Astrocyte (in vitro differentiated cells and primary cell): Measurements from ENCODE around the gene PDLIM5. TPM values are rescaled to one million over a fixed set of nuclear protein-coding genes. Genes with fewer than 3 reads are reported as not detected.

Experiments
- DNase-seq: peaks from one replicate; pipeline ENCODE4 v3.0.0-alpha.2; 2010; ENCODE audit warnings: low read depth
- FAIRE-seq: peaks from 2 replicates; lab custom pipeline; 2011; peaks lifted over from hg19 to GRCh38; lab: Jason Lieb, UNC
- H2AFZ ChIP-seq: 2 replicates; pipeline ENCODE4 v1.6.0; 2012; ENCODE audit warnings: low read depth, low read length, inconsistent platforms
- H3K27ac ChIP-seq: 2 replicates; pipeline ENCODE4 v1.5.1; 2011; ENCODE audit warnings: low read depth, low read length, inconsistent platforms
- H3K27me3 ChIP-seq: 2 replicates; pipeline ENCODE4 v1.6.0; 2011; ENCODE audit warnings: low read length, inconsistent platforms; ENCODE audit not compliant: insufficient read depth
- H3K36me3 ChIP-seq: 2 replicates; pipeline ENCODE4 v1.5.1; 2011; ENCODE audit warnings: low read length, inconsistent platforms; ENCODE audit not compliant: insufficient read depth
- H3K4me1 ChIP-seq: 2 replicates; pipeline ENCODE4 v1.5.1; 2011; ENCODE audit warnings: low read length, inconsistent platforms; ENCODE audit not compliant: insufficient read depth
- H3K4me2 ChIP-seq: 2 replicates; pipeline ENCODE4 v1.6.0; 2012; ENCODE audit warnings: low read length, inconsistent platforms
- H3K4me3 ChIP-seq: 2 replicates; pipeline ENCODE4 v1.5.1; 2011; ENCODE audit warnings: low read depth, mild to moderate bottlenecking, low read length, inconsistent platforms; ENCODE audit not compliant: insufficient read depth
- H3K79me2 ChIP-seq: 2 replicates; pipeline ENCODE4 v1.6.0; 2012; ENCODE audit warnings: mild to moderate bottlenecking, low read length, inconsistent platforms; ENCODE audit not compliant: insufficient read depth
- H3K9ac ChIP-seq: 2 replicates; pipeline ENCODE4 v1.6.0; 2012; ENCODE audit warnings: mild to moderate bottlenecking, low read length, inconsistent platforms
- H3K9me3 ChIP-seq: 2 replicates; pipeline ENCODE4 v1.5.1; 2012; ENCODE audit warnings: low read depth, mild to moderate bottlenecking, low read length, inconsistent platforms; ENCODE audit not compliant: insufficient read depth
- H4K20me1 ChIP-seq: 2 replicates; pipeline ENCODE4 v1.6.0; 2012; ENCODE audit warnings: low read length, inconsistent platforms; ENCODE audit not compliant: insufficient read depth
- H3K27ac Mint-ChIP-seq: one replicate; pipeline ENCODE4 v1.8.0; 2021; ENCODE audit warnings: mild to moderate bottlenecking, mixed read lengths; ENCODE audit not compliant: unreplicated experiment
- H3K27me3 Mint-ChIP-seq: one replicate; pipeline ENCODE4 v1.8.0; 2021; ENCODE audit warnings: low read depth, mixed read lengths; ENCODE audit not compliant: unreplicated experiment
- H3K36me3 Mint-ChIP-seq: one replicate; pipeline ENCODE4 v1.8.0; 2021; ENCODE audit warnings: low read depth, mixed read lengths; ENCODE audit not compliant: unreplicated experiment
- H3K4me1 Mint-ChIP-seq: one replicate; pipeline ENCODE4 v1.8.0; 2021; ENCODE audit warnings: low read depth, mixed read lengths; ENCODE audit not compliant: unreplicated experiment
- H3K4me3 Mint-ChIP-seq: one replicate; pipeline ENCODE4 v1.8.0; 2021; ENCODE audit warnings: mild to moderate bottlenecking, moderate library complexity, mixed read lengths; ENCODE audit not compliant: unreplicated experiment
- H3K9me3 Mint-ChIP-seq: one replicate; pipeline ENCODE4 v1.8.0; 2021; ENCODE audit warnings: mild to moderate bottlenecking, mixed read lengths; ENCODE audit not compliant: unreplicated experiment
- EZH2 ChIP-seq: IDR thresholded peaks from 2 replicates; pipeline ENCODE4 v1.6.1; 2012; ENCODE audit warnings: mild to moderate bottlenecking, low read length, inconsistent platforms; ENCODE audit not compliant: insufficient read depth
- total RNA-seq: library from RNA; stranded (reverse); gene quantifications from 2 replicates; pipeline ENCODE4 v1.2.1, GENCODE V29; 2021
- TF ChIP-seq, protein P1 (sequence below): IDR thresholded peaks from 2 replicates; pipeline ENCODE4 v1.5.1; 2011; ENCODE audit warnings: low read depth, mild to moderate bottlenecking, inconsistent platforms, low read length, moderate library complexity; ENCODE audit not compliant: insufficient read depth

PDLIM5 gene
- total RNA-seq, 1 donor from 2014 or later: 181 TPM

GRCh38 chr4:94588896-94589693 lies 137.4 kb downstream of the PDLIM5 start:
- Histone ChIP-seq H3K79me2 (peaks cover 2% of the 10 kb centered on the region), H4K20me1 (peaks cover 9% of the 10 kb centered on the region), H3K27me3 (no peaks in the 10 kb centered on the region), H3K27ac (no peak overlapping the region), H2AFZ (no peak overlapping the region), H3K4me1 (no peaks in the 10 kb centered on the region), H3K9ac (no peak overlapping the region), H3K4me2 (no peak overlapping the region), H3K9me3 (no peaks in the 10 kb centered on the region), H3K36me3 (peaks cover 47% of the 10 kb centered on the region), H3K4me3 (no peak overlapping the region)
- Mint-ChIP-seq H3K27ac (no peak overlapping the region), H3K9me3 (no peaks in the 10 kb centered on the region), H3K4me1 (no peaks in the 10 kb centered on the region), H3K4me3 (no peak overlapping the region), H3K27me3 (no peaks in the 10 kb centered on the region), H3K36me3 (peaks cover 24% of the 10 kb centered on the region)
- no peak for FAIRE-seq
- TF ChIP-seq, protein P1, sequence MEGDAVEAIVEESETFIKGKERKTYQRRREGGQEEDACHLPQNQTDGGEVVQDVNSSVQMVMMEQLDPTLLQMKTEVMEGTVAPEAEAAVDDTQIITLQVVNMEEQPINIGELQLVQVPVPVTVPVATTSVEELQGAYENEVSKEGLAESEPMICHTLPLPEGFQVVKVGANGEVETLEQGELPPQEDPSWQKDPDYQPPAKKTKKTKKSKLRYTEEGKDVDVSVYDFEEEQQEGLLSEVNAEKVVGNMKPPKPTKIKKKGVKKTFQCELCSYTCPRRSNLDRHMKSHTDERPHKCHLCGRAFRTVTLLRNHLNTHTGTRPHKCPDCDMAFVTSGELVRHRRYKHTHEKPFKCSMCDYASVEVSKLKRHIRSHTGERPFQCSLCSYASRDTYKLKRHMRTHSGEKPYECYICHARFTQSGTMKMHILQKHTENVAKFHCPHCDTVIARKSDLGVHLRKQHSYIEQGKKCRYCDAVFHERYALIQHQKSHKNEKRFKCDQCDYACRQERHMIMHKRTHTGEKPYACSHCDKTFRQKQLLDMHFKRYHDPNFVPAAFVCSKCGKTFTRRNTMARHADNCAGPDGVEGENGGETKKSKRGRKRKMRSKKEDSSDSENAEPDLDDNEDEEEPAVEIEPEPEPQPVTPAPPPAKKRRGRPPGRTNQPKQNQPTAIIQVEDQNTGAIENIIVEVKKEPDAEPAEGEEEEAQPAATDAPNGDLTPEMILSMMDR: no peak
- no peak for TF ChIP-seq EZH2
- no peak for DNase-seq

GRCh38 chr4:94590493-94590892 lies 138.8 kb downstream of the PDLIM5 start:
- H3K4me3 ChIP-seq: no peak overlapping the region
- FAIRE-seq (no peak), DNase-seq (no peak)
- Mint-ChIP-seq H3K9me3 (no peaks in the 10 kb centered on the region), H3K27ac (no peak overlapping the region), H3K4me3 (peak overlapping the region; percentile 22), H3K27me3 (no peaks in the 10 kb centered on the region), H3K4me1 (no peaks in the 10 kb centered on the region), H3K36me3 (peaks cover 24% of the 10 kb centered on the region)
- H3K4me1 ChIP-seq: no peaks in the 10 kb centered on the region
- no peak overlapping the region for H3K27ac ChIP-seq
- H3K9ac ChIP-seq: no peak overlapping the region
- no peaks in the 10 kb centered on the region for H3K27me3 ChIP-seq
- no peak for TF ChIP-seq EZH2
- TF ChIP-seq, protein P1: no peak
- peaks cover 4% of the 10 kb centered on the region for H3K79me2 ChIP-seq
- no peak overlapping the region for H2AFZ ChIP-seq
- no peaks in the 10 kb centered on the region for H3K9me3 ChIP-seq
- H3K4me2 ChIP-seq: no peak overlapping the region
- peaks cover 49% of the 10 kb centered on the region for H3K36me3 ChIP-seq
- peaks cover 10% of the 10 kb centered on the region for H4K20me1 ChIP-seq

DNA sequence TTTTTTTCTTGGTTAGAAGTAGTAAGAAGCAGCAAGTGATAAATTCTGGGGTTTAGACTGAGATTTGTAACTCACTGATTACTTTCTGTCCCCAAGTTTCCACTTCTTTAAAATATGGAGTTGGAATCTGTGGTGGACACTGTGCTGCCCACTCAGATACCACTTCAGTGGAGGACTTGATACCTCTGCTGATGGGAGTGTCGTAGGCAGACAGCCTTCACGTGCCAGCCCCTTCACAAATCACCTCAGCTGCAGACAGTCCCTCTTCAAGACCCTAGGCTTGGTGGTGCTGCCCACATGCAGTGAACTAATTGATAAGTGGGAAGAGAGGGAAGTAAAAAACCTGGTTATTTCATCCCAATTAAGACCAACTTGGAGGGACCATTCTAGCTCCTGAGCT lies 139.5 kb downstream of the PDLIM5 start:
- Histone ChIP-seq H4K20me1 (peaks cover 16% of the 10 kb centered on the region), H3K36me3 (peaks cover 42% of the 10 kb centered on the region), H3K4me3 (no peak overlapping the region), H3K9me3 (no peaks in the 10 kb centered on the region), H3K27ac (no peak overlapping the region), H3K4me1 (no peaks in the 10 kb centered on the region), H3K4me2 (no peak overlapping the region), H2AFZ (no peak overlapping the region), H3K9ac (no peak overlapping the region), H3K27me3 (no peaks in the 10 kb centered on the region), H3K79me2 (peaks cover 7% of the 10 kb centered on the region)
- Mint-ChIP-seq H3K27me3 (no peaks in the 10 kb centered on the region), H3K36me3 (peaks cover 23% of the 10 kb centered on the region), H3K4me3 (no peak overlapping the region), H3K27ac (no peak overlapping the region), H3K4me1 (no peaks in the 10 kb centered on the region), H3K9me3 (no peaks in the 10 kb centered on the region)
- DNase-seq: no peak
- FAIRE-seq: no peak
- no peak for TF ChIP-seq EZH2
- TF ChIP-seq, protein P1: no peak
